AG09319 (cell line): ENCODE data around the gene TRMT112.

Source experiments
- DNase-seq: peaks from one replicate; pipeline ENCODE4 v3.0.0-alpha.2; 2010; ENCODE audit warnings: low read depth; ENCODE audit errors: extremely low read depth
- TF ChIP-seq, protein P1 (sequence below): IDR thresholded peaks from 2 replicates; pipeline ENCODE4 v1.5.1; 2011; ENCODE audit warnings: low read depth, mild to moderate bottlenecking, inconsistent platforms, low read length, moderate library complexity

Gene TRMT112

DNA sequence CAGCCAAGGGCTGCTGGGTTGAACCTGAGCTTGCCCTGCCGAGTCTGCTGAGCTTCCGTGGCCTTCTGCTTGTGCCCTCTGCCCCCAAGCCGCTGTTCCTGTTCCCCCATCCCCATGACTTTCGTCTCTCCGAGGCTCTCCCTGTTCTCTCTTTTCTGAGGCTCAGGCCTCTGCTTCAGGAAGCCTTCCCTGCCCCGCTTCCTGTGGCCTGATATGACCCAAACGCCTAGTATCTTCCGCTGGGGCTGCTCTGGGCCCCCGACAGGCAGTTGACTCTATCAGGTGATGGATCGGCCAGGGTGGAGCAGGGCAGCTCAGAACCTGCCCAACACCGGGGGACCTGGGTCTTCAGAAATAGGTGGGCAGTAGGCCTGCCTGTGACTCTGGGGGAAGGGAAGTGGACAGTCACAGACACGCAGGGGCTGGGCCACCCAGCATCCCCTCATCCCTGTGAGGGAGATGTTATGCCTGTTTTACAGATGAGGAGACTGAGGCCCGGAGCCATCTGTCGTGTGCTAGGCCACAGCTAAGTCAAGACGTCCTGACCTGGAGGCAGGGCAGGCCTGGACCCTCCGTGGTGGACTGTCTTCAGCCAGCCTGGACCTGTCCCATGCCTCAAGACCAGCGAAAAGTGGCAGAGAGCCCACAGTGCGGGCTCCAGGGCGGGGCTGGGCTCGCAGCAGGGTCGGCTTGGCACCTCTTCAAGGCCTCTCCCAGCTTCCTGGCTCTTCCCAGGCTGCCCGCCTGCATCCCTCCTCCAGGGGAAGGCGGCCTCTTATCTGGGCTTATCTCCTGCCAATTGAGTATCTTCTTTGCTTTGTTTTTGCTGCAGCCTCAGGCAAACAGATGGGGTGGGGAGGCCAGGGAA lies 49.1 kb downstream of the TRMT112 start:
- TF ChIP-seq, protein P1, sequence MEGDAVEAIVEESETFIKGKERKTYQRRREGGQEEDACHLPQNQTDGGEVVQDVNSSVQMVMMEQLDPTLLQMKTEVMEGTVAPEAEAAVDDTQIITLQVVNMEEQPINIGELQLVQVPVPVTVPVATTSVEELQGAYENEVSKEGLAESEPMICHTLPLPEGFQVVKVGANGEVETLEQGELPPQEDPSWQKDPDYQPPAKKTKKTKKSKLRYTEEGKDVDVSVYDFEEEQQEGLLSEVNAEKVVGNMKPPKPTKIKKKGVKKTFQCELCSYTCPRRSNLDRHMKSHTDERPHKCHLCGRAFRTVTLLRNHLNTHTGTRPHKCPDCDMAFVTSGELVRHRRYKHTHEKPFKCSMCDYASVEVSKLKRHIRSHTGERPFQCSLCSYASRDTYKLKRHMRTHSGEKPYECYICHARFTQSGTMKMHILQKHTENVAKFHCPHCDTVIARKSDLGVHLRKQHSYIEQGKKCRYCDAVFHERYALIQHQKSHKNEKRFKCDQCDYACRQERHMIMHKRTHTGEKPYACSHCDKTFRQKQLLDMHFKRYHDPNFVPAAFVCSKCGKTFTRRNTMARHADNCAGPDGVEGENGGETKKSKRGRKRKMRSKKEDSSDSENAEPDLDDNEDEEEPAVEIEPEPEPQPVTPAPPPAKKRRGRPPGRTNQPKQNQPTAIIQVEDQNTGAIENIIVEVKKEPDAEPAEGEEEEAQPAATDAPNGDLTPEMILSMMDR: no peak
- no peak for DNase-seq

GRCh38 chr11:64267207-64267945 lies 50.0 kb downstream of the TRMT112 start:
- TF ChIP-seq, protein P1: no peak
- DNase-seq: no peak
